Measurements from ENCODE around the gene SUGCT.

Gene SUGCT

GRCh38 chr7:40419806-40420205 is 285.0 kb downstream of the SUGCT start:
- Histone ChIP-seq H3K4me1 (ENCODE audit: control insufficient read depth, insufficient read depth, low read length) (peaks cover 5% of the 10 kb centered on the region), H3K9ac (ENCODE audit: low read depth, low read length) (no peak overlapping the region), H3K27me3 (ENCODE audit: control insufficient read depth, insufficient read depth, low read length) (no peaks in the 10 kb centered on the region), H3K4me3 (ENCODE audit: low read depth, low read length) (no peak overlapping the region), H3K36me3 (ENCODE audit: control insufficient read depth, insufficient read depth, low read length) (no peaks in the 10 kb centered on the region), H3K9me3 (ENCODE audit: control insufficient read depth, insufficient read depth, low read length) (no peaks in the 10 kb centered on the region)

GRCh38 chr7:40421433-40421832 is 286.6 kb downstream of the SUGCT start:
- Histone ChIP-seq H3K4me1 (ENCODE audit: control insufficient read depth, insufficient read depth, low read length) (peaks cover 5% of the 10 kb centered on the region), H3K9me3 (ENCODE audit: control insufficient read depth, insufficient read depth, low read length) (no peaks in the 10 kb centered on the region), H3K36me3 (ENCODE audit: control insufficient read depth, insufficient read depth, low read length) (no peaks in the 10 kb centered on the region), H3K4me3 (ENCODE audit: low read depth, low read length) (no peak overlapping the region), H3K9ac (ENCODE audit: low read depth, low read length) (no peak overlapping the region), H3K27me3 (ENCODE audit: control insufficient read depth, insufficient read depth, low read length) (no peaks in the 10 kb centered on the region)

- Histone ChIP-seq H3K4me1 (ENCODE audit: control insufficient read depth, insufficient read depth, low read length) (no peaks in the 10 kb centered on the region), H3K4me3 (ENCODE audit: low read depth, low read length) (no peak overlapping the region), H3K9ac (ENCODE audit: low read depth, low read length) (no peak overlapping the region), H3K9me3 (ENCODE audit: control insufficient read depth, insufficient read depth, low read length) (no peaks in the 10 kb centered on the region), H3K27me3 (ENCODE audit: control insufficient read depth, insufficient read depth, low read length) (no peaks in the 10 kb centered on the region), H3K36me3 (ENCODE audit: control insufficient read depth, insufficient read depth, low read length) (no peaks in the 10 kb centered on the region)
Observed at GRCh38 chr7:40425696-40426095, 290.9 kb downstream of the SUGCT start.

DNA sequence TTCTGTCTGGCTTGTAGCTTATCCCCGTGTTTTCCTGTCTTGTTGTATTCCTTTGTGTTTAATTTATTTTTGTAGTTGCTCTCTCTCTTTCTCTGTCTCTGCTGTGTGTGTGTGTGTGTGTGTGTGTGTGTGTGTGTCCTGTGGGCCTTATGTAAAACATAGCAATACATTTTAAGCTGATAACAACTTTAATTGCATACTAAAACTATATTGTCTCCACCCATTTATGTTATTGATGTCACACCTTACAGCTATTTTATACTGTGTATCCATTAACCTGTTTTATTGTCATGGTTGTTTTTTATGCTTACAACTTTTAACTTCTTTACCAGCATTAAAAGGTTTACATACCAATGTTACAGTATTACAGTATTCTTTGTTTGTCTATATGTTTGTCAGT is 293.6 kb downstream of the SUGCT start:
- Histone ChIP-seq H3K27me3 (ENCODE audit: control insufficient read depth, insufficient read depth, low read length) (no peaks in the 10 kb centered on the region), H3K4me3 (ENCODE audit: low read depth, low read length) (no peak overlapping the region)

DNA sequence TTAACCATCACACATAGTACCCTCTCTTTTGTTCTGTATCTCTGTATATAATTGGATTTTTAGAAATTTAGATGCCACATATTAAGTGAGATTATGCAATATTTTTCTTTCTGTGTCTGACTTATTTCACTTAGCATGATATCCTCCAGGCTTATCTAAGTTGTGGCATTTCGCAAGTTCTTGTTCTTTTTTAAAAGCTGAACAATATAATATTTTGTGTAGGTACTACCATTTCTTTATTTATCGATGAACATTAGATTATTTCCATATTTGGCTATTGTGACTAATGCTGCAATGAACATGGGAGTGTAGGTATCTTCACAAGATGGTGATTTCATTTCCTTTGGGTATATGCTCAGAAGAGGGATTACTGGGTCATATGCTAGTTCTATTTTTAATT is 295.0 kb downstream of the SUGCT start:
- no peaks in the 10 kb centered on the region for H3K9me3 ChIP-seq (ENCODE audit: control insufficient read depth, insufficient read depth, low read length)

More for the DNA sequence above, 293.6 kb downstream of the SUGCT start:
- H3K4me1 ChIP-seq (ENCODE audit: control insufficient read depth, insufficient read depth, low read length) = no peaks in the 10 kb centered on the region
- H3K36me3 ChIP-seq (ENCODE audit: control insufficient read depth, insufficient read depth, low read length) = no peaks in the 10 kb centered on the region
- no peak overlapping the region for H3K9ac ChIP-seq (ENCODE audit: low read depth, low read length)
- H3K9me3 ChIP-seq (ENCODE audit: control insufficient read depth, insufficient read depth, low read length) = no peaks in the 10 kb centered on the region

DNA sequence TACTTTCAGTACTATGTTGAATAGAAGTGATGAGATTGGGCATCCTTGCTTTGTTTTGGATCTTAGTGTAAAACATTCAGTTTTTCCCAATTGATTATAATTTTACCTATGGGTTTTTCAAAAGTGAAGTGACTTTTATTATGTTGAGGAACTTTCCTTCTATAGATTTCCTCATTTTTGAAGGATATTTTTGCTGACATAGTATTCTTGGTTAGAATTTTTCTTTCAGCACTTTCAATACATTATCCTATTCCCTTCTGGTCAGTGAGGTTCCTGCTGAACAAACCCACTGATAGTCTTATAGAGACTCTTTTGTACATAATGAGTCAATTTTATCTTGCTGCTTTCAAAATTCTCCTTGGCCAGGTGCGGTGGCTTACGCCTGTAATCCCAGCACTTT is 297.2 kb downstream of the SUGCT start:
- H3K27me3 ChIP-seq (ENCODE audit: control insufficient read depth, insufficient read depth, low read length) = no peaks in the 10 kb centered on the region
- no peak overlapping the region for H3K9ac ChIP-seq (ENCODE audit: low read depth, low read length)
- H3K36me3 ChIP-seq (ENCODE audit: control insufficient read depth, insufficient read depth, low read length) = no peaks in the 10 kb centered on the region
- no peaks in the 10 kb centered on the region for H3K4me1 ChIP-seq (ENCODE audit: control insufficient read depth, insufficient read depth, low read length)
- no peaks in the 10 kb centered on the region for H3K9me3 ChIP-seq (ENCODE audit: control insufficient read depth, insufficient read depth, low read length)
- H3K4me3 ChIP-seq (ENCODE audit: low read depth, low read length) = no peak overlapping the region

More for the DNA sequence above, 295.0 kb downstream of the SUGCT start:
- Histone ChIP-seq H3K36me3 (ENCODE audit: control insufficient read depth, insufficient read depth, low read length) (no peaks in the 10 kb centered on the region), H3K27me3 (ENCODE audit: control insufficient read depth, insufficient read depth, low read length) (no peaks in the 10 kb centered on the region), H3K9ac (ENCODE audit: low read depth, low read length) (no peak overlapping the region), H3K4me1 (ENCODE audit: control insufficient read depth, insufficient read depth, low read length) (no peaks in the 10 kb centered on the region), H3K4me3 (ENCODE audit: low read depth, low read length) (no peak overlapping the region)

GRCh38 chr7:40436710-40437109 is 301.9 kb downstream of the SUGCT start:
- Histone ChIP-seq H3K9ac (ENCODE audit: low read depth, low read length) (no peak overlapping the region), H3K4me3 (ENCODE audit: low read depth, low read length) (no peak overlapping the region)

GRCh38 chr7:40437498-40437897 is 302.7 kb downstream of the SUGCT start:
- H3K36me3 ChIP-seq (ENCODE audit: control insufficient read depth, insufficient read depth, low read length) = no peaks in the 10 kb centered on the region
- H3K4me1 ChIP-seq (ENCODE audit: control insufficient read depth, insufficient read depth, low read length) = no peaks in the 10 kb centered on the region
- H3K9me3 ChIP-seq (ENCODE audit: control insufficient read depth, insufficient read depth, low read length) = no peaks in the 10 kb centered on the region
- no peak overlapping the region for H3K4me3 ChIP-seq (ENCODE audit: low read depth, low read length)
- no peak overlapping the region for H3K9ac ChIP-seq (ENCODE audit: low read depth, low read length)
- H3K27me3 ChIP-seq (ENCODE audit: control insufficient read depth, insufficient read depth, low read length) = no peaks in the 10 kb centered on the region

More at GRCh38 chr7:40436710-40437109, 301.9 kb downstream of the SUGCT start:
- H3K27me3 ChIP-seq (ENCODE audit: control insufficient read depth, insufficient read depth, low read length) = no peaks in the 10 kb centered on the region
- no peaks in the 10 kb centered on the region for H3K4me1 ChIP-seq (ENCODE audit: control insufficient read depth, insufficient read depth, low read length)
- H3K36me3 ChIP-seq (ENCODE audit: control insufficient read depth, insufficient read depth, low read length) = no peaks in the 10 kb centered on the region
- no peaks in the 10 kb centered on the region for H3K9me3 ChIP-seq (ENCODE audit: control insufficient read depth, insufficient read depth, low read length)

DNA sequence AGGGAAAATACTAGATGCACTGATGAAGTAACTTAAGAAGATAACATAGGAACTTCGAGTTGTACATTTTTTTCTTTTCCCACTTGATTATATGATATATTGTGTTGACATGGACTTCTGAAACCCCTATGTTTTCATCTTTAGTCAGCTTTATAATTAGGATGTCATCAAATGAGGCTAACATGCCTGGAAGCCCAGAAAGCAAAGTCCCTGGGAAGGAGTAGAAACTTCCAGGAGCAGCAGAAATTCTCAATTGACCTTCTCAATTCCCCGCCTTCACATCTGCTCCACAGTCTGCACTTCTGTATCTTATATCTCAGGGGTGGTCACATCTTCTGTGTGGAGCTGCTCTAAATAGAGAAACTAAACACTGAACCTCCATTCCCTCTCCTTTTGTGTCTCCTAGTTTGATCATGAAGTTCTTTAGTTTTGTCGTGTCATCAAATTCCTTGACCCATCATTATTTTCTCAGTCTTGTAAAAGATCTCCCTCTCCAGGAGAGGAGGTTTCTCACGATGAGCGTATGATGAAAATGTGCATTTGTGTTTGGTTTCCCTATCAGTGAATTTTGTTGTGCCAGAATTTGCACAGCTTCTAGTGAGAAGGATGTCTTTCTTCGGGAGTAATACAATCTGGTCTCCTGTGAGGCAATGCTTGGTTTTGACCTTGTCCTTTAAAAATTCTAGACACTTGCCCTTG is 303.3 kb downstream of the SUGCT start:
- Histone ChIP-seq H3K4me1 (ENCODE audit: control insufficient read depth, insufficient read depth, low read length) (no peaks in the 10 kb centered on the region), H3K4me3 (ENCODE audit: low read depth, low read length) (no peak overlapping the region), H3K9ac (ENCODE audit: low read depth, low read length) (no peak overlapping the region), H3K9me3 (ENCODE audit: control insufficient read depth, insufficient read depth, low read length) (no peaks in the 10 kb centered on the region), H3K27me3 (ENCODE audit: control insufficient read depth, insufficient read depth, low read length) (no peaks in the 10 kb centered on the region), H3K36me3 (ENCODE audit: control insufficient read depth, insufficient read depth, low read length) (no peaks in the 10 kb centered on the region)

GRCh38 chr7:40439686-40440085 is 304.9 kb downstream of the SUGCT start:
- Histone ChIP-seq H3K9me3 (ENCODE audit: control insufficient read depth, insufficient read depth, low read length) (no peaks in the 10 kb centered on the region), H3K27me3 (ENCODE audit: control insufficient read depth, insufficient read depth, low read length) (no peaks in the 10 kb centered on the region), H3K4me1 (ENCODE audit: control insufficient read depth, insufficient read depth, low read length) (no peaks in the 10 kb centered on the region), H3K9ac (ENCODE audit: low read depth, low read length) (no peak overlapping the region), H3K4me3 (ENCODE audit: low read depth, low read length) (no peak overlapping the region), H3K36me3 (ENCODE audit: control insufficient read depth, insufficient read depth, low read length) (no peaks in the 10 kb centered on the region)

GRCh38 chr7:40447345-40447744 is 312.5 kb downstream of the SUGCT start:
- Histone ChIP-seq H3K4me1 (ENCODE audit: control insufficient read depth, insufficient read depth, low read length) (no peaks in the 10 kb centered on the region), H3K36me3 (ENCODE audit: control insufficient read depth, insufficient read depth, low read length) (no peaks in the 10 kb centered on the region), H3K9ac (ENCODE audit: low read depth, low read length) (no peak overlapping the region), H3K9me3 (ENCODE audit: control insufficient read depth, insufficient read depth, low read length) (no peaks in the 10 kb centered on the region), H3K27me3 (ENCODE audit: control insufficient read depth, insufficient read depth, low read length) (no peaks in the 10 kb centered on the region), H3K4me3 (ENCODE audit: low read depth, low read length) (no peak overlapping the region)

DNA sequence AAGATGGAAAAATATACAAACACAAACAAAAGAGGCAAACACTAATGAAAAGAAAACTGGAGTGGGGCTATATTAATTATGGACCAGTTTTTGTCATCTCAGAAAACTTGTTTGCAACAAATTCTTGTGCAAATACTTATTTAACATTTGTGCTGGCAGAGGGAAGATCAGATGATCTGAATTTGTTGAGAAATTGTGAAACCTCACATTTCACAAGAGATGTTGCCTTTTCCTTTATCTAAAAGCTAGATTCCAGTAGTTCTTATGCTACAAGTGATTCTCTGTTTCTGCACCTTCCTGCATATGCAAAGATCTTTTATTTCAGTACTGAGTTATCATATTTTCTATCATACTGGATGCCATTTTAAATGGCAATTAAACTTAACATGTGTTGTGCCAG is 320.7 kb downstream of the SUGCT start:
- no peaks in the 10 kb centered on the region for H3K9me3 ChIP-seq (ENCODE audit: control insufficient read depth, insufficient read depth, low read length)
- H3K27me3 ChIP-seq (ENCODE audit: control insufficient read depth, insufficient read depth, low read length) = no peaks in the 10 kb centered on the region
- no peaks in the 10 kb centered on the region for H3K36me3 ChIP-seq (ENCODE audit: control insufficient read depth, insufficient read depth, low read length)
- no peak overlapping the region for H3K9ac ChIP-seq (ENCODE audit: low read depth, low read length)
- H3K4me3 ChIP-seq (ENCODE audit: low read depth, low read length) = no peak overlapping the region
- no peaks in the 10 kb centered on the region for H3K4me1 ChIP-seq (ENCODE audit: control insufficient read depth, insufficient read depth, low read length)

Data from iPS-15b (cell line).